GM21529 (cell line): Measurements from ENCODE around the gene RAB5IF.
"Not testable (repeated sequence)": the region's sequence is repeated elsewhere in the genome, so short reads cannot be mapped to it uniquely, and the experiment has no call there.

Experiments used
- ATAC-seq: cut with Tn5 transposase; IDR thresholded peaks from one replicate; pipeline ENCODE4 v1.9.1; 2021; ENCODE audit not compliant: unreplicated experiment

The RAB5IF gene

GRCh38 chr20:36585410-36586125 is 20.0 kb upstream of the RAB5IF start:
- no peak for ATAC-seq

- ATAC-seq, result no peak
Observed at GRCh38 chr20:36587388-36588070, 18.1 kb upstream of the RAB5IF start.

DNA sequence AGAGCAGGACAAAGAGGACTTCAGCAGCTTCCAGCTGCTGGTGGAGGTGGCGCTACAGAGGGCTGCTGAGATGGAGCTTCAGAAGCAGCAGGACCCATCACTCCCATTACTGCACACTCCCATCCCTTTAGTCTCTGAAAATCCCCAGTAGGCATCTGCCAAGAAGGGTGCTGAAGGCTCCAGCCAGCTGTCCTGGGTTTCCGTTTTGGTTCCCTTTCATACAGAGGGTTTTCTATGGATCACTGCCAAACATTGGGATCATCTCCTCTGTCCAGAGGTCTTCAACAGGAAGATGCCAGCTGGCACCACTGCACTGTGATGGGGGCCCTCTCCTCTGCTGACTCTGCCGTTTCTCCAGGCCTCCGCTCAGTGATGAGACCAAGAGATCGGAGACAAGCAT is 14.3 kb upstream of the RAB5IF start:
- no peak for ATAC-seq

GRCh38 chr20:36591854-36592641 is 13.5 kb upstream of the RAB5IF start:
- no peak for ATAC-seq

DNA sequence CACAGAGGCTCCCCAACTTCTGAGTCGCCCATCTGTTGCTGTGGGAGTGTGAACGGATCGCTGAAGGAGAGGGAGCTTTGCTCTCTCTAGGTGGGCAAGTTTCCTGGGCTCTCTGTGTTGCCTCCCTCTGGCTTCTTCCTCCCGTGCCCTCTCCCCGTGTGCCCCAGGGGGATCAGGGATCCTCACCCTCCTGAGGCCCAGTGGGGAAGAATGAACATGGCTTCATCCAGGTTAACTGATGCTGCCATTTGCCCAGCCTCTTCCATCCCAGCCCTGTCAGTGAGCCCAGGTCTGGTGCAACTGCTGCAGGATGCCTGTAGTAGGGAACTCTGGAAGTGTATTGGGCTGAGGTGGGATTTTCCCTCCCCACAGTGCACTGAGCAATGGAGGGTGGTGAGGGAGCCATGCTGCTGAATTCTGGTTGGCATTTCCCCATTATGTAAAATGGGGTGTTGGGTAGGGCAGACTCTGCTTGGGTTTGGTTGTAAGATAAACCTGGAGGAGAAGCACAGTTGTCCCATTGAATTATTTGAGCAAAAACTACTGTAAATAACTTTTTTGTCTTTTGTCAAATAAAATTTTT is 12.1 kb upstream of the RAB5IF start:
- ATAC-seq, result no peak

DNA sequence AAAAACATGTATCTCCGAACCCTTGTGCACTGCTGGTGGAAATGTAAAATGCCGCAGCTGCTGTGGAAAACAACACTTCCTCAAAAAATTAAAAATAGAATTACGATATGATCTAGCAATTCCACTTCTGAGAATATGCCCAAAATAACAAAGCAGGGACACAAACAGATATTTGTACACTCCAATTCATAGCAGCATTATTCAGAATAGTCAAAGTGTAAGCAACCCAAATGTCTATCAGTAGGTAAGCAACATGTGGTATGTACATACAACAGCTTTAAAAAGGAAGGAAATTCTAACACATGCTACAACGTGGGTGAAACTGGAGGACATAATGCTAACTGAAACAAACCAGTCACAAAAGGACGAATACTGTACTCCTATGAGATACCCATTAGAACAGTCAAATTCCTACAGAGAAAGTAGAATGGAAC is 5.7 kb upstream of the RAB5IF start:
- no peak for ATAC-seq

DNA sequence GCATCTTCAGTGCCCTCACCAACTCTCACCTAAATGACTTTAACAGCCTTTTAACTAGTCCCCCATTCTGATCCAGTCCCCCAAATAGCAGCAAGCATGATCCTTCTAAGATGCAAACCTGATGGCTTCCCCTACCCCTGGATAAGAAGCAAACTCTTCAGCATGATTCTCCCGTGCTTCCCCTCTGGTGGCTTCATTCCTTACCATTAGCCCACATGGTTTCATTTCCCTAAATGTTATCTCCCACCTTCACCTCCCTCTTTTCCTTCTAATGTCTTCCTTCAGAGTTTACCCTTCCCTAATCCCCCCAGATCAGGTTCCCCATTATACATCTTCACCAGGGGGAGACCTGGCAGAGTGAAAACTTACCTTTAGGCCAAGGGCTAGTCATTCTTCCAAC is 4.0 kb upstream of the RAB5IF start:
- no peak for ATAC-seq

DNA sequence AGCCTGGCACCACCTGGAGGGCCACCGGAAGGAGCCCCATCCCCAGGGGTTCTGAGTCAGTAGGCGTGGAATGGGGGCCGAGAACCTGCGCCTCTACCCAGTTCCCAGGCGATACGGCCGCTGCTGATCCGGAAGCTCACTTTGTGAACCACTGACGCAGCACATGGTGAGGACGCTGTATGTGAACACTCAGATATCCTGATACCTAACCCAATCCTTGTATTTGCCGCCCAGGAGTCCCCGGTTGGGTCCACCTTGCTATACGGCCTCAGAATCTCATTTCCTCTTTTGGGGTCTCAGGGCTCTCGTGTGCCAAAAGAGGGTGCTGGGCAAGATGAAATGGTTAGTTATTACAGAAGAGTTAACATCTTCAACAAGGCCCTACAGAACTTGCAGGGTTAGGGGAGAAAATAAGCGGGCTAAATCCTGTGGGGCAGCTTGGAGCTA is 604 bp upstream of the RAB5IF start:
- ATAC-seq, result peak; percentile 37

GRCh38 chr20:36606158-36607066 is 833 bp downstream of the RAB5IF start:
- no peak for ATAC-seq

GRCh38 chr20:36607586-36608387 is 2.2 kb downstream of the RAB5IF start:
- no peak for ATAC-seq

- ATAC-seq, result not testable (repeated sequence)
Observed at GRCh38 chr20:36608388-36608728, 2.8 kb downstream of the RAB5IF start.

DNA sequence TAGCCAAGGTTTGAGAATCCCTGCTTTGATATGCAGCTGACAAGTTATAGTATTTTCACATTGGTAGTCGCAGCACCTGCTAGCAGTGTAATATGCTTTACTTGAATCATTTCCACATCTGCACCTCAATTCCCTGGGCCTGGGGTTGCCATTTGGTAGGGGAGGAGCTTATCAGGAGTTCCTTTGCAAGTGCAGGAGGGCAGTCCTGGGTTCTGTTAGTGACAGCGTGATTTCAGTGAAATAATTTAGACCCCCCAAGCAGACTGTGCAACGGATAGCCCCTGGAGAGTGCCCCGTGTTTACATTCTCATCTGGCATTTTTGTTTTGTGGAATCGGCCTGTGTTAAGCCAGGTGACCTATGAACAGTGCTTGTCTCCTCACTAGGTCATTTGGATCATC is 6.0 kb downstream of the RAB5IF start:
- ATAC-seq, result no peak

DNA sequence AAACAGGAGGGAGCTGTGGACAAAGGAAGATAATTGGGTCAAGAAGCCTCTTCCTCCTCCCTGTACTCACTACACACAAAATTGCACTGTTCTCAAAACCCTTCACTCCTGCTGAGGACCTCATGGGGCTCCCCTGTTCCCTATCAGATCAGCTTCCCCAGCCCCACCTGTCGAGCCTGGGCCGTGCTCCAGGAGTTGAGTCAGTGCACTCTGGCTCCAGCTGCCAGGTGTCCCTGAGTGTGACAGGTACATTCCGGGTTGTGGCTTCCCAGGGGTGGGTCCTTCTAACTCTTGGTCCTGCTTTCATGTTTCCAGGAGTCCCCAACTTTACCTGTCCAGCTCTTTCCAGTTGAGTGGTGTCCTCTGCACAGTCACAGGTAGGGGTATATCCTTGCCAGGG is 8.4 kb downstream of the RAB5IF start:
- no peak for ATAC-seq

- no peak for ATAC-seq
Observed at GRCh38 chr20:36614781-36615557, 9.4 kb downstream of the RAB5IF start.

DNA sequence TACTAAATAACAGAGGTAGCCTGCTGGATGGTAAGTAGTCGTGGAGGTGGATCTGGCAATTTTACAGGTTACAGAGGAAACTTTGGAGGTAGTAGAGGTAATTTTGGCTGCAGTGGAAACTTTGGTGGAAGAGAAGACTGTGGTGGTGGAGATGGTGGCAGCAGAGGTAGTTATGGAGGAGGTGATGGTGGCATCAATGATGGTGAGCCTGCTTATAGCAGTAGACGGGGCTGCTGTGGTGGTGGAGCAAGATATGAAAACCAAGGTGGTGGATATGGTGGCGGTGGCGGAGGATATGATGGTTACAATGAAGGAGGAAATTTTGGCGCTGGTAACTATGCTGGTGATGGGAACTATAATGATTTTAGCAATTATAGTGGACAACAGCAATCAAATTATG is 15.3 kb downstream of the RAB5IF start:
- ATAC-seq, result no peak

DNA sequence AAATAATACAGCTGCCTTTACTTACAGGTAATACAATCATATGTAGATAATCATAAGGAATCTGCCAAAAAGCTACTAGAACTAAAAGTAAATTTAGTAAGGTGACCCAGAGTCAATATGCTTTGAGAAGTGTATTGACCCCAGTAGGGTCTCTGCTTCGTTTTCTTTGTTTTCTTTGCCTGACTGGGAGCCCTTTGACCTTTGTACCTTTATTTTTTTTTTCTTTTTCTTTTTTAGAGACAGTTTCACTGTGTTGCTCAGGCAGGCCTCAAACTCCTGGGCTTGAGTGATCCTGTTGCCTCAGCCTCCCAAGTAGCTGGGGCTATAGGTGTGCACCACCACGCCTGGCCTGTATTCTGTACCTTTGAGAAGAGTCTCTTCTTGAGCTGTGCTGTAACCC is 17.9 kb downstream of the RAB5IF start:
- ATAC-seq, result no peak

DNA sequence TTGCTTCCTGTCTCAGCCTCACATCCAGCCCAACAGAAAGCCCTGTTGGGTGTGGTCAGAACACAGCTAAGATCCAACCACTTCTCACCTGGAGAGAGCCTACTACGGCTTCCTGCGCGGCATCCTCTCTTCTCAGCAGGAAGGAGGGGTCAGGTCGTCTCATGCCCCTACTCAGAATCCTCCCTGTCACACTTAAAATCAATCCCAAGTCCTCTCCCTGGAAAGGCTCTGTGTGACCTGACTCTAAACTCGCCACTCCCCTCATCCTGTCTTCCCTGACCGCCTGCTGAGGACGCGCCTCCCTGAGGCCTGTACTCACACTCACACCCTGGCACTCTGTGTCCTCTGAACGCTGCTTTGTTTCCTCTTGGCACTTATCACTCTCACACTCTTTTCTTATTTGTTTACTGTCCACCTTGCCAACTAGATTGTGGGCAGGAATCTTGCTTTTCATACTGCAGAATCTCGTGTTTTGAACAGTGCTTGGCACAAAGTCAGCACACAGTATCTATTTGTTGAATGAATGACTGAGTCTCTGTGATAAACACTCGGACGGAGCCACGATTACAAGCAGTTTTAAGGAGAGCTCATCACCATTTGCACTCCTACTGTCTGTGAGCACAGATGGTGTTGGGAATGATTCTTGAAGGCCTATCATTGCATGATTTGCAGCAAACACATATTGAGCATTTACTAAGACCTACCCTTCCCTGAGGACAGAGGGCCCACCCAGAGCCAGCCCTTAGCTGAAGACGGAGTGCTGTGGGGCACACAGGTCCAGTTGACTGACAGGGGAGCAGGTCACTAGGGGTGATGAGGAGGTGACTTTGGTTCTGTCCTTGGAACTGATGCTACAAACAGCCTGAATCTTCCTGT is 18.7 kb downstream of the RAB5IF start:
- no peak for ATAC-seq

- no peak for ATAC-seq
Observed at GRCh38 chr20:36624944-36625324, 19.4 kb downstream of the RAB5IF start.
